Sciatic nerve (tissue), 2 donors: Measurements from ENCODE around the gene SYT11. TPM values are rescaled to one million over a fixed set of nuclear protein-coding genes. Genes with fewer than 3 reads are reported as not detected.

Experiments used
- ATAC-seq: fragments of 200-7000 bp; cut with Tn5 transposase; one replicate; pipeline ENCODE4 v1.9.1; 2020; ENCODE audit warnings: mild to moderate bottlenecking, moderate library complexity
- DNase-seq: peaks from one replicate; pipeline ENCODE4 v3.0.0-alpha.2; 2020; ENCODE audit warnings: low spot score
- intact Hi-C: fragments of 100-400 bp; cut with DNase I; formaldehyde crosslinking; loops from one replicate; pipeline ENCODE4 v1.14.2; 2022
- total RNA-seq: library from RNA; stranded (reverse); fragmentation: NEBNext Ultra II Directional; extraction: Animal tissue kit (Norgen Biotek cat#: 25700); gene quantifications from one replicate; pipeline ENCODE4 v1.2.1, GENCODE V29; 2021
- donor health status: DM: no; HTN: no; CAD: no.
- donor health status: DM: no; HTN: no; CAD: no.

The SYT11 gene
- total RNA-seq, 1 donor from 2014 or later, result 45.0 TPM

GRCh38 chr1:155931332-155932038 is 72.1 kb downstream of the SYT11 start:
- intact Hi-C loops, result no loop called here
- ATAC-seq (no peak), DNase-seq (no peak)

GRCh38 chr1:155932081-155932480 is 72.7 kb downstream of the SYT11 start:
- intact Hi-C loops, result no loop called here

GRCh38 chr1:155932487-155932886 is 73.1 kb downstream of the SYT11 start:
- intact Hi-C loops, result no loop called here
- ATAC-seq (no peak), DNase-seq (no peak)

More at GRCh38 chr1:155932081-155932480, 72.7 kb downstream of the SYT11 start:
- no peak for ATAC-seq
- DNase-seq, result no peak

- no peak for ATAC-seq
These were observed 74.3 kb downstream of the SYT11 start for GRCh38 chr1:155933591-155934096.

GRCh38 chr1:155934097-155934935 is 74.9 kb downstream of the SYT11 start, which contains the start of gene KHDC4:
Gene KHDC4 (minus strand): TSS chr1:155934413. CDS start chr1:155934373, 40 bp downstream.
- ATAC-seq (peak; percentile 98), DNase-seq (peak; percentile 96)
- intact Hi-C loops, result no loop called here

More at GRCh38 chr1:155933591-155934096, 74.3 kb downstream of the SYT11 start:
- no peak for DNase-seq
- intact Hi-C loops, result no loop called here

Other genes with a start within 250 kb of the SYT11 start
- 56.6 TPM for gene MSTO1, start 249.3 kb upstream of the SYT11 start, total RNA-seq
- 133 TPM for gene YY1AP1, start 170.8 kb upstream of the SYT11 start, total RNA-seq
- 65.6 TPM for gene DAP3, start 170.5 kb upstream of the SYT11 start, total RNA-seq
- 79.6 TPM for gene GON4L, start 2.4 kb upstream of the SYT11 start, total RNA-seq
- gene RIT1, start 51.8 kb downstream of the SYT11 start, total RNA-seq, result 38.8 TPM
- gene KHDC4, start 74.8 kb downstream of the SYT11 start, total RNA-seq, result 65.4 TPM
- gene RXFP4, start 82.1 kb downstream of the SYT11 start, total RNA-seq, result not detected
- 196 TPM for gene ARHGEF2, start 119.0 kb downstream of the SYT11 start, total RNA-seq
- 126 TPM for gene SSR2, start 161.4 kb downstream of the SYT11 start, total RNA-seq
- 37.6 TPM for gene UBQLN4, start 194.2 kb downstream of the SYT11 start, total RNA-seq
- gene LAMTOR2, start 195.2 kb downstream of the SYT11 start, total RNA-seq, result 35.8 TPM
- gene RAB25, start 201.6 kb downstream of the SYT11 start, total RNA-seq, result not detected
- 1.2 TPM for gene MEX3A, start 222.9 kb downstream of the SYT11 start, total RNA-seq